Mesendoderm (in vitro differentiated cells): ENCODE results near the gene RPS4Y2.

Experiments
- DNase-seq: peaks from one replicate; pipeline ENCODE4 v3.0.0; 2013
- H2AK5ac ChIP-seq: 2 replicates; pipeline ENCODE4 v1.6.1; 2013; ENCODE audit warnings: low read length, inconsistent platforms
- H2BK120ac ChIP-seq: 2 replicates; pipeline ENCODE4 v1.6.1; 2013; ENCODE audit warnings: low read depth, mild to moderate bottlenecking, low read length, moderate library complexity, mixed read lengths
- H2BK15ac ChIP-seq: replicated peaks from 2 replicates; pipeline ENCODE4 v1.6.1; 2013; ENCODE audit warnings: low read depth, mild to moderate bottlenecking, moderate library complexity
- H2BK5ac ChIP-seq: 2 replicates; pipeline ENCODE4 v1.6.1; 2013; ENCODE audit warnings: low read length, inconsistent platforms
- H3K18ac ChIP-seq: 2 replicates; pipeline ENCODE4 v1.6.1; 2013; ENCODE audit warnings: mild to moderate bottlenecking, low read length, mixed read lengths
- H3K23ac ChIP-seq: one replicate; pipeline ENCODE4 v1.6.1; 2013; ENCODE audit warnings: low read length
- H3K27ac ChIP-seq: 2 replicates; pipeline ENCODE4 v1.5.1; 2013; ENCODE audit warnings: low read depth, mild to moderate bottlenecking, inconsistent platforms, low read length, moderate library complexity
- H3K27me3 ChIP-seq: 2 replicates; pipeline ENCODE4 v1.6.1; 2013; ENCODE audit warnings: low read length, control low read depth, mild to moderate bottlenecking, inconsistent platforms; ENCODE audit not compliant: insufficient read depth, poor library complexity
- H3K36me3 ChIP-seq: 2 replicates; pipeline ENCODE4 v1.6.1; 2013; ENCODE audit warnings: low read length, inconsistent platforms; ENCODE audit not compliant: control insufficient read depth, insufficient read depth
- H3K4ac ChIP-seq: one replicate; pipeline ENCODE4 v1.6.1; 2013; ENCODE audit warnings: low read depth, mild to moderate bottlenecking, low read length, moderate library complexity
- H3K4me1 ChIP-seq: 2 replicates; pipeline ENCODE4 v1.6.1; 2013; ENCODE audit warnings: low read depth, low read length, inconsistent platforms; ENCODE audit not compliant: control insufficient read depth
- H3K4me2 ChIP-seq: 2 replicates; pipeline ENCODE4 v1.6.1; 2013; ENCODE audit warnings: low read length
- H3K4me3 ChIP-seq: 2 replicates; pipeline ENCODE4 v1.5.1; 2013; ENCODE audit warnings: mild to moderate bottlenecking, low read length
- H3K56ac ChIP-seq: one replicate; pipeline ENCODE4 v1.6.1; 2013; ENCODE audit warnings: low read length
- H3K79me1 ChIP-seq: 2 replicates; pipeline ENCODE4 v1.6.1; 2013; ENCODE audit warnings: low read length, inconsistent platforms
- H3K79me2 ChIP-seq: 2 replicates; pipeline ENCODE4 v1.6.1; 2013; ENCODE audit warnings: mild to moderate bottlenecking, low read length; ENCODE audit not compliant: control insufficient read depth, insufficient read depth
- H3K9ac ChIP-seq: 2 replicates; pipeline ENCODE4 v1.6.1; 2013; ENCODE audit warnings: low read length, inconsistent platforms
- H4K5ac ChIP-seq: one replicate; pipeline ENCODE4 v1.6.1; 2013; ENCODE audit warnings: low read length
- H4K8ac ChIP-seq: one replicate; pipeline ENCODE4 v1.6.1; 2013; ENCODE audit warnings: low read depth, mild to moderate bottlenecking, control low read depth, low read length, moderate library complexity
- WGBS: extraction: QIAGEN DNeasy Blood & Tissue Kit; methylation state at CpG from one replicate; pipeline ENCODE4 v1.1.7; 2013; ENCODE audit warnings: low lambda C conversion rate, missing lambda C conversion rate; ENCODE audit not compliant: insufficient coverage; ENCODE audit errors: extremely low coverage; 5-methylcytosine and 5-hydroxymethylcytosine counted together

RPS4Y2 gene

DNA sequence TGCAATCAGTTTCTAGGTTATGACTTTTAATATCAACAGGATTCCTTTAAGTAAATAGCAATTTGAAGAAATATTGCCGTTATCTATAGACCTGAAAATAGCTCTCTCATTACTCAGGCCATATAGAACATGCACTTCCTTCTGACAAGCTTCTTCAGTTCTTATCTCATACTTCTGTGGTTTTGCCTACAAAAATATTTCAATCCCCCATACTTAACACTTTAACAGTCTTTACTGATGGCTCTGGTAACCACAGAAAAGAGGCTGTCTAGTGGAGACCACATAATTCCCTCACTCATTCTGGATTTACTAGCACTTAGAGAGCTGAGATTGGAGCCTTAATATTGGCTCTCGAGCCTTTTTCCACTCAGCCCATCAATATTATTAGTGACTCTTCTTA is 46.8 kb downstream of the RPS4Y2 start:
- no peak overlapping the region for H2BK15ac ChIP-seq
- no peak overlapping the region for H3K4me3 ChIP-seq
- no peaks in the 10 kb centered on the region for H3K79me1 ChIP-seq
- H3K4me1 ChIP-seq: no peaks in the 10 kb centered on the region
- H3K27me3 ChIP-seq: no peaks in the 10 kb centered on the region
- H3K23ac ChIP-seq: no peak overlapping the region
- H2BK5ac ChIP-seq: no peak overlapping the region
- no peak overlapping the region for H4K5ac ChIP-seq
- DNase-seq: no peak
- no peaks in the 10 kb centered on the region for H3K36me3 ChIP-seq
- H2AK5ac ChIP-seq: no peak overlapping the region
- no peak overlapping the region for H3K56ac ChIP-seq
- no peak overlapping the region for H3K27ac ChIP-seq
- no peak overlapping the region for H3K4me2 ChIP-seq
- no peak overlapping the region for H3K18ac ChIP-seq
- WGBS: no CpG with 5 or more reads among the region's 2 CpGs
- H3K4ac ChIP-seq: no peak overlapping the region
- no peak overlapping the region for H4K8ac ChIP-seq
- no peak overlapping the region for H2BK120ac ChIP-seq
- no peak overlapping the region for H3K9ac ChIP-seq
- H3K79me2 ChIP-seq: no peaks in the 10 kb centered on the region

DNA sequence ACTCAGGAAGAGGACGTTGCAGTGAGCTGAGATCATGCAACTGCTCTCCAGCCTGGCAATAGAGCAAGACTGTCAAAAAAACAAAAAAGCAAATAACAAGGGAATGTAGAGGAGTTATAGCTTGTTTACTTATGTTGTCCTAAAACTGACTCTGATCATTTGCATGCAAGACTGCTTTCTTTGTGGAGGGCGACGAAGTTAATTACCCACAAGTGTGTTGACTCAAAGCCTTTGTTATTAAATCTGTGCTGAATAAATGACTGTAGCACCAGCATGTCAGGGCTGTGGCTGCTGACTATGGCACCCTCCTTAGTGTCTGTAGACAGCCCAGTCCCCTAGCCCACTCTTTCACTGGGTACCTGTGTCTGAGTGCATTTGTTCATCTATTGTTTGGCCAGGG is 50.3 kb downstream of the RPS4Y2 start:
- no peak overlapping the region for H3K4me2 ChIP-seq
- H4K5ac ChIP-seq: no peak overlapping the region
- no peak overlapping the region for H3K4ac ChIP-seq
- H3K56ac ChIP-seq: no peak overlapping the region
- H3K27me3 ChIP-seq: no peaks in the 10 kb centered on the region
- H3K4me1 ChIP-seq: no peaks in the 10 kb centered on the region
- no peak overlapping the region for H3K4me3 ChIP-seq
- H3K18ac ChIP-seq: no peak overlapping the region
- no peaks in the 10 kb centered on the region for H3K79me1 ChIP-seq
- no peaks in the 10 kb centered on the region for H3K36me3 ChIP-seq
- no peak overlapping the region for H2BK5ac ChIP-seq
- no peak overlapping the region for H3K23ac ChIP-seq
- no peaks in the 10 kb centered on the region for H3K79me2 ChIP-seq
- no peak for DNase-seq
- H3K27ac ChIP-seq: no peak overlapping the region
- WGBS: no CpG with 5 or more reads among the region's 3 CpGs
- H4K8ac ChIP-seq: no peak overlapping the region
- no peak overlapping the region for H2BK15ac ChIP-seq
- no peak overlapping the region for H2BK120ac ChIP-seq
- H2AK5ac ChIP-seq: no peak overlapping the region
- no peak overlapping the region for H3K9ac ChIP-seq

DNA sequence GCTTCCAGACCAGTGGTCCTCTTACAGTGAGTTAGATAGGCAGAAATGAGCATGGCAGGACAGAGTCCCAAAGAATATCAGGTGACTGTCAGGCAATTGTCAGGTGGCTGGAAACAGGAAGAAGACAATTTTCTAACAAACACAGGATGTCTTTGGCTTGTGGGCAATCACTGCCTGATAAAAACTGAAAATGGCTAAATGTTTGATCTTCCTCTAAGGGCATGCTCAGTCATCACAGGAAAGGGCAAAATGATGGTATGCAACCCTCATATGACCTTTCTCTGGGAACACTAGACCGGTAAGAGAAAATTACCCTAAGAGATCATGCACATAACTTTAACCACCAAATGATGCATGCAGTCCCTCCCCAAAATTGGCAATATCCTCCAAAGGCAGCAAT is 57.6 kb downstream of the RPS4Y2 start:
- Histone ChIP-seq H3K4me3 (no peak overlapping the region), H3K4me1 (no peaks in the 10 kb centered on the region), H3K27me3 (no peaks in the 10 kb centered on the region), H3K27ac (no peak overlapping the region), H3K23ac (no peak overlapping the region), H3K4me2 (no peak overlapping the region), H3K36me3 (no peaks in the 10 kb centered on the region), H3K79me1 (no peaks in the 10 kb centered on the region), H2BK5ac (no peak overlapping the region), H3K56ac (no peak overlapping the region), H3K18ac (no peak overlapping the region), H4K5ac (no peak overlapping the region), H3K4ac (no peak overlapping the region), H2AK5ac (no peak overlapping the region), H3K79me2 (no peaks in the 10 kb centered on the region), H2BK120ac (no peak overlapping the region), H2BK15ac (no peak overlapping the region), H4K8ac (no peak overlapping the region), H3K9ac (no peak overlapping the region)
- no peak for DNase-seq
- no CpG with 5 or more reads among the region's 1 CpG for WGBS

DNA sequence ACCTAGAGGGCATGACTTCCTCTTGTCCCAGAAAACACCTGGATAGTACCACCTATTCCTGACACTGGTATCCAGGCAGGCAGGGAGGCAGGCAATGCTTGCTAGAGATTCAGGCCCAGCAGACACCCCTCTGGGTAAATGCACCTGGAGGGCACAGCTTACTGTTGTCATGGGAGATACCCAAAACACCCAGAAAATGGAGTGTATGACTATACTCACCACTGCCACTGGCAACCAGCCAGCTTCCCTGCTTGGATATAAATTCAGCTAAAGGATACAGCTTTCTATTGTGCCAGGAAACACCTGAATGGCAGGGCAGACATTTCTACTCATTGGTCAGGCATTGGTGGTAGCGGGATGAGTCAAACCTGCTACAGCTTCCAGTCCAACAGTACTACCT is 58.9 kb downstream of the RPS4Y2 start:
- Histone ChIP-seq H3K23ac (no peak overlapping the region), H3K36me3 (no peaks in the 10 kb centered on the region), H3K4me1 (no peaks in the 10 kb centered on the region), H3K18ac (no peak overlapping the region), H4K5ac (no peak overlapping the region), H2BK15ac (no peak overlapping the region), H3K79me2 (no peaks in the 10 kb centered on the region), H3K9ac (no peak overlapping the region), H3K79me1 (no peaks in the 10 kb centered on the region), H2BK5ac (no peak overlapping the region), H3K27me3 (no peaks in the 10 kb centered on the region), H2BK120ac (no peak overlapping the region), H3K56ac (no peak overlapping the region), H4K8ac (no peak overlapping the region), H3K4me2 (no peak overlapping the region), H3K4ac (no peak overlapping the region), H3K4me3 (no peak overlapping the region), H3K27ac (no peak overlapping the region), H2AK5ac (no peak overlapping the region)
- WGBS: no CpG with 5 or more reads among the region's 1 CpG
- no peak for DNase-seq

DNA sequence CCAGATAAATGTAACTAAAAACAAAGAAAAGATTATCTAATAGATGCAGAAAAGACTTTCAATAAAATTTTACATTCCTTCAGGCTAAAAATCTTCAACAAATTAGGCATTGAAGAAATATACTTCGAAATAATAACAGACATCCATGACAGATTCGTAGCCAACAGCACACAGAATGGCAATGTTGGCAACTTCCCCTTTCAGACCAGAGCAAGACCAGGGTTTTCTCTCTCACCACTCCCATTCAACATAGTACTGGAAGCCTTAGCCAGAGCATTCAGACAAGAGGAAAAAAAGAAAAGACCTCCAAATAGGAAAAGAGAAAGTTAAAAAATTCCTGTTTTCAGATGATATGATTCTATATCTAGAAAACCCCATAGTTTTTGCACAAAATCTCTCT is 61.2 kb downstream of the RPS4Y2 start:
- Histone ChIP-seq H3K4me3 (no peak overlapping the region), H3K4me1 (no peaks in the 10 kb centered on the region), H3K23ac (no peak overlapping the region), H3K4me2 (no peak overlapping the region), H3K36me3 (no peaks in the 10 kb centered on the region), H4K5ac (no peak overlapping the region), H3K18ac (no peak overlapping the region), H3K27ac (no peak overlapping the region), H2AK5ac (no peak overlapping the region), H3K27me3 (no peaks in the 10 kb centered on the region), H4K8ac (no peak overlapping the region), H2BK5ac (no peak overlapping the region), H3K9ac (no peak overlapping the region), H2BK15ac (no peak overlapping the region), H2BK120ac (no peak overlapping the region), H3K56ac (no peak overlapping the region), H3K79me2 (no peaks in the 10 kb centered on the region), H3K79me1 (no peaks in the 10 kb centered on the region), H3K4ac (no peak overlapping the region)
- WGBS: no CpG with 5 or more reads among the region's 2 CpGs
- no peak for DNase-seq
